Epithelial cell of proximal tubule (primary cell): ENCODE results near the gene DMD. TPM values are rescaled to one million over a fixed set of nuclear protein-coding genes. Genes with fewer than 3 reads are reported as not detected.

Source experiments
- DNase-seq: peaks from one replicate; pipeline ENCODE4 v3.0.0-alpha.2; 2011; ENCODE audit warnings: low read depth
- H3K4me3 ChIP-seq: 2 replicates; pipeline ENCODE4 v1.5.1; 2011; ENCODE audit warnings: low read depth, mild to moderate bottlenecking, low read length
- total RNA-seq: library from RNA; depleted of rRNA; stranded (reverse); fragments of >200 nt; gene quantifications from 2 replicates; pipeline ENCODE4 v1.2.3, GENCODE V29; 2015
- TF ChIP-seq, protein P1 (sequence below): conservative IDR thresholded peaks from 2 replicates; pipeline ENCODE4 v1.5.1; 2012; ENCODE audit warnings: low read depth, mild to moderate bottlenecking, low read length

DMD gene
- total RNA-seq, 1 donor from 2014 or later: 1.3 TPM

DNA sequence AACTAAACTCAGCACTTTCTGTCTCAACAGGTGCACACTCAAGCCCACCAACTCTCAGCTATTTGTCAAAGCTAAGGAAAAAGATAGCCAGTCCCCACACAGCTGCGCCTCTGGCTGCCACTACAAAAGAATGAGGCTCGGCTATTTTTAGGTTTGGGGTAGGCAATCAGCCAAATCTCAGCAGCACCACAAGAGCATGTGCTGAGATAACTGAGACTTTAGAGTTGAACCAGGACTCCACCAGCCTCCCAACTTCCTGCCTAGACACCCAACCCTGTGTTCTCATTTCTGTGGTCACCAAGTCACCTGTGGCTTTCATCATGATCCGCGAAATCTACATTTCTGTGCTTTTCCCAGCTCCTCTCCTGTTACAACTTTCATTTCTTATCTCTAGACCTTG, 28.0 kb downstream of the DMD start:
- TF ChIP-seq, protein P1, sequence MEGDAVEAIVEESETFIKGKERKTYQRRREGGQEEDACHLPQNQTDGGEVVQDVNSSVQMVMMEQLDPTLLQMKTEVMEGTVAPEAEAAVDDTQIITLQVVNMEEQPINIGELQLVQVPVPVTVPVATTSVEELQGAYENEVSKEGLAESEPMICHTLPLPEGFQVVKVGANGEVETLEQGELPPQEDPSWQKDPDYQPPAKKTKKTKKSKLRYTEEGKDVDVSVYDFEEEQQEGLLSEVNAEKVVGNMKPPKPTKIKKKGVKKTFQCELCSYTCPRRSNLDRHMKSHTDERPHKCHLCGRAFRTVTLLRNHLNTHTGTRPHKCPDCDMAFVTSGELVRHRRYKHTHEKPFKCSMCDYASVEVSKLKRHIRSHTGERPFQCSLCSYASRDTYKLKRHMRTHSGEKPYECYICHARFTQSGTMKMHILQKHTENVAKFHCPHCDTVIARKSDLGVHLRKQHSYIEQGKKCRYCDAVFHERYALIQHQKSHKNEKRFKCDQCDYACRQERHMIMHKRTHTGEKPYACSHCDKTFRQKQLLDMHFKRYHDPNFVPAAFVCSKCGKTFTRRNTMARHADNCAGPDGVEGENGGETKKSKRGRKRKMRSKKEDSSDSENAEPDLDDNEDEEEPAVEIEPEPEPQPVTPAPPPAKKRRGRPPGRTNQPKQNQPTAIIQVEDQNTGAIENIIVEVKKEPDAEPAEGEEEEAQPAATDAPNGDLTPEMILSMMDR: no peak

DNA sequence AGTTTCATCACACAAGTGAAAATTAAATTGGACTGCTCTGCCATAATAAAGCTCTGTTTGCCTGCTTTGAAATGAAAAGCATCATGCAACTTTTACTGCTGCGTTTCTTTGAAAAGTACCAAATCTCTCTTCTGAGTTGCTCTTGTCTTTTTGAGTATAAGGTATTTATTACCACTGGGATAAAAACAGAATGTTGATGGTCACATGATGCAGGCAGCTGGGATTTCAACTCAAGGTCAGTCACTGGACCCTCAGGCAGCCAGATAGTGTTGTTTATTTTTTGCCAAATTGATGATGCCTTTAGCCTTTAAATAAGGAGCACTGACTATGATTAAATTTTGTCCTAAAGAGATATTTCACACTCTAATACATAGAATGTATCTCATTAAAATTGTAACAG, 32.7 kb downstream of the DMD start:
- no peak overlapping the region for H3K4me3 ChIP-seq
- no peak for DNase-seq
- TF ChIP-seq, protein P1: no peak

More for the DNA sequence above, 28.0 kb downstream of the DMD start:
- no peak for DNase-seq
- no peak overlapping the region for H3K4me3 ChIP-seq

DNA sequence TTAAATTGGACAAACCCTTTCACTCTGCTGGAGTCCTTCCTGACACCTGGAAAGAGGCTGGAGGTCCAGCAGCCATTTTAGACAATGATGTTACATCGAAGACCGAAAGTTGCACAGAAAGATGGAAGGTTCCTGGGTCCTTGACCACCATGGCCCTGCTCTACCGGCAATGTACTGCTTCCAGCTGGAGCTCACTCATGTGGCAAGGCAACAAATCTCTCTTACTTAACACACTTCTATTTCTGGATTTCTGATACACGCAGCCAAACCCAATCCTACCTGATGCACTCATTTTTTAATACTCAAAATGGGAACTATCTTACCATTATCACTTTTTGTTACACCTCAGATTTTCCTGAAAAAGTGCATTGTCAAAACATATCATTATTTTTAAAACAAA, 33.1 kb downstream of the DMD start:
- H3K4me3 ChIP-seq: no peak overlapping the region
- DNase-seq: no peak
- TF ChIP-seq, protein P1: no peak

DNA sequence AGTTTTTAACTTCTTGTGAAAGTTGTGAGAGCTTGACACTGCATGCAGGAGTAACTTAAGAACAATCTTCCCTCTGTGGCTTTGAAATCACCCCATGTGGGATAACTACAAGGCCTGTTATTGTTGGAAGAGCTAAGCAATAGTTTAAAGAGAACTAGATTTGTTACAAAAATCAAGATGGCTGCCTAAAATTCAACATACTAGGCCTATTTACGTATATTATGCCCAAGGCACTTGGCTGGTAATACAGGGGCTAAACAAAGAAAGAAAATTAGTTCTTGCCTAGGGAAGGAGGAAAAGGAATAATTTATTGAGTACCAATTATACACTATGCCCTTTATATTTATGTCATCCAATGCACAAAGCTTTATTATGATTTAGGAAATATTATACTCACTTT, 36.1 kb downstream of the DMD start:
- no peak overlapping the region for H3K4me3 ChIP-seq
- DNase-seq: no peak
- TF ChIP-seq, protein P1: no peak

DNA sequence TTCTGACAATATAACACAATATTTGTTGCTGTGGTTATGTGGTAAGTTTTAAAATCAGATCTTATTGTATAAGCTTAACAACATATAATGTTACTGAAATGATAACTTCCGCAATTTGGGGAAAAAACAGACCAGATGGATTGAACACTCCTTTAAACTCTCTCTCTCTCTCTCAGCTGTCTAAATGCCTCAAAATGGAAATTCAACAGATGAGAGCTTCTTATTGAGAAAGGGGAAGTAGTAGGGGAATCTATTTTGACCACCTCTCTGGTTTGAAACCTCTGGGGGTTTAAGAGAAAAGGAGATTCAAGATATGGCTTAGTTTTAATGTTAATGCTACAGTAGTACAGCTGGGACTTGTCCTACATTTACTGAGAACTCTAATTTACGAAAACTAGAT, 40.3 kb downstream of the DMD start:
- no peak overlapping the region for H3K4me3 ChIP-seq
- no peak for DNase-seq
- TF ChIP-seq, protein P1: no peak

DNA sequence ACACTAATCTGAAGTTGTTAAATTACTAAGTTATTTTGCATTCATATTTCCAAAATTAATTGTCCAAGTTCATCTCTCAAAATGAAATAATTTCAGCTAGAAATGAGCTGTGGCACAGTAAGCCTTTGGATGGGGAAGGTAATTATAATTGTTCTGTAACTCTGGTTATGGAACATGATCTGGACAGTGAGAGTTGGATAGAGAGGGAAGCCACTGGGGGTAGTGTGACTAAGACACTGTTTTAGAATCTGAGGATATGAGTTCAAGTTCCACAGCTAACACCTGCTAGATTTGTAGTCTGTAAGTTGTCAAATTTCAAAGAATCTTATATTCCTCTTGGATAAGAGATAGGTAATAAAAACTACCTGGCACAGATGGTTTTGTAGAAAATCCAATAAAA, 49.5 kb downstream of the DMD start:
- DNase-seq: no peak
- TF ChIP-seq, protein P1: no peak
- H3K4me3 ChIP-seq: no peak overlapping the region

DNA sequence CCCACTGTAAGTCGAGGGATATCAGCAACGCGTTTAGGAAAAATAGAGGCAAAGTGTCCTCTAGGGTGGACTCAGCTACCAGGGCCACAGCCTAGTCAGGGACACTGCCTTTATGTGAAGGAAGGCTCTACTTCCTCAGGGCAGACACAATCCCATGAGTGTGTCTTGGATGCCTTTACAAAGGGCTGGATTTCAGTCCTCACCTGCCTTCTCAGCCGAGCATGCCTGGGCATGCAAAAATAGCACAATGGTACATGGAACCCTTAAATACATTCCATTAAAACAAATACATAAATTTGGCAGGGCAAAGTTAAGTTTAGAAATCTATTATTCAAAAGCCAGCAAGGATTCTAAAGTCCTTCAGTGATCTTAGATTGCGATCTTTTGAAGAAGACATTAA, 51.1 kb downstream of the DMD start:
- no peak overlapping the region for H3K4me3 ChIP-seq
- TF ChIP-seq, protein P1: no peak

More for the DNA sequence above, 51.1 kb downstream of the DMD start:
- no peak for DNase-seq
